ENCODE results near the gene PURA. TPM values are rescaled to one million over a fixed set of nuclear protein-coding genes. Genes with fewer than 3 reads are reported as not detected.

The PURA gene
- total and polyA plus RNA-seq, 2 donors (not counting 3 experiments of a cell fraction or from before 2014, with no cell fraction given): 1.3 to 8.2 TPM

GRCh38 chr5:140159014-140159927 lies 45.4 kb downstream of the PURA start:
- dilution Hi-C loops (cut with MboI; ENCODE audit: extremely low pct_ligation_motif_present, low sequenced_read_pairs) (no loop called here), intact Hi-C loops (cut with micrococcal nuclease) (loop anchor here (5.0 kb wide), 2 partner anchors 198 to 297 kb away; no protein-coding TSS in a partner anchor)
- ChIA-PET POLR2A (no interaction called here), CTCF (interaction anchor here (1.1 to 13.1 kb wide), 7 partner anchors 13 to 371 kb away, joined by 4 to 141 read pairs (median 6); partner anchors contain the start of gene NRG2)
- Histone ChIP-seq H3K4me2 (ENCODE audit: insufficient read depth, low read length) (no peak overlapping the region), H3K4me3 (replicated peaks in 1 of 3; ENCODE audit: insufficient read depth in 1 of 3, low read depth in 1 of 3, low read length in 3 of 3) (no peak overlapping the region), H3K4me1 (ENCODE audit: control insufficient read depth, extremely low read depth, insufficient read depth, low read length) (peaks cover 4% of the 10 kb centered on the region), H3K79me2 (ENCODE audit: control insufficient read depth, insufficient read depth, low read length) (no peaks in the 10 kb centered on the region), H3K27ac (ENCODE audit: insufficient read depth, low read depth, low read length) (no peak overlapping the region), H3K9me1 (replicated peaks; ENCODE audit: control insufficient read depth, extremely low read depth, insufficient read depth, low read length) (no peaks in the 10 kb centered on the region), H3K9me3 (replicated peaks; ENCODE audit: control insufficient read depth, insufficient read depth, low read length) (no peaks in the 10 kb centered on the region), H2AFZ (ENCODE audit: low read depth, low read length) (no peak overlapping the region), H3K36me3 (ENCODE audit: control insufficient read depth in 2 of 2, extremely low read depth in 1 of 2, insufficient read depth in 2 of 2, low read length in 2 of 2) (no peaks in the 10 kb centered on the region), H3K27me3 (ENCODE audit: control insufficient read depth in 2 of 2, insufficient read depth in 2 of 2, low read length in 2 of 2) (no peaks in the 10 kb centered on the region), H3K9ac (replicated peaks; ENCODE audit: extremely low read depth, insufficient read depth, low read length) (no peak overlapping the region), H4K20me1 (replicated peaks; ENCODE audit: control insufficient read depth, extremely low read depth, insufficient read depth, low read length) (no peaks in the 10 kb centered on the region)
- no TSS peak for BruUV-seq (replicated peaks)
- no peak for DNase-seq (ENCODE audit: low read depth, low spot score)
- no peak for TF ChIP-seq MYC (IDR thresholded peaks at IDR 0.05; ENCODE audit: low read depth, low read length)
- no peak for TF ChIP-seq EZH2 (IDR thresholded peaks at IDR 0.05; ENCODE audit: borderline replicate concordance, low read depth, low read length, severe bottlenecking)
- TF ChIP-seq MAX (IDR thresholded peaks at IDR 0.05; ENCODE audit: insufficient read depth, insufficient read length): no peak
- no peak for TF ChIP-seq JUN (IDR thresholded peaks at IDR 0.05; ENCODE audit: borderline replicate concordance, insufficient read depth, insufficient read length, low read depth)
- TF ChIP-seq CTCF (IDR thresholded peaks at IDR 0.05; ENCODE audit: extremely low read depth in 1 of 2, insufficient read depth in 1 of 2, low read depth in 1 of 2, low read length in 2 of 2): no peak
- TF ChIP-seq POLR2AphosphoS5 (IDR thresholded peaks at IDR 0.05; ENCODE audit: insufficient read depth, low read depth, low read length): no peak
- no peak for TF ChIP-seq POLR2A (IDR thresholded peaks at IDR 0.05; ENCODE audit: low read depth, low read length)
- TF ChIP-seq GATA2 (IDR thresholded peaks at IDR 0.05; ENCODE audit: insufficient read depth, insufficient read length, low read depth, low read length): no peak
- no peak for TF ChIP-seq FOS (IDR thresholded peaks at IDR 0.05; ENCODE audit: borderline replicate concordance, insufficient read depth, low read length)
- FAIRE-seq: no peak
